ENCODE measurements around the gene CIROP.
A peak's percentile ranks its signal among the peaks of the same experiment; 100 is the strongest.

The CIROP gene

DNA sequence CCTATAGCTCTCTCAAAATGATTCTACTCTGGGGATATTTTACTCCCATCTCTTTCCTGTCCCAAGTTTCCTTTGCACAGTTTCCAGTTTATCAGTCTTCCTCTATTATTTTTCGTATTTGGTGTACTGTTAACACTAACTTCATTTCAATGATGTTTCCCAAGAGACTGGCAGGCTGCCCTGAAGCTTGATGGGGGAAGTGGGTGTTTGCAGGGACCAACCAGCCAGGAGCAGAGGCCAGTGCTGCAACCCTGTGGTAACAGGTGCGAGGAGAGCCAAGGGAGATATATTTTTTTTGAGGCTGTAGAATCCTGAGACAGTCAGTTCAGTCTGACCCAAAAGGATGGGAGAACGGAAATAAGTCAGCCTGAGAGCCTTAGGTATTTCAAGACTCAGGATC is 26.1 kb upstream of the CIROP start:
- DNase-seq (ENCODE audit: low read depth in 3 of 3): no peak

DNA sequence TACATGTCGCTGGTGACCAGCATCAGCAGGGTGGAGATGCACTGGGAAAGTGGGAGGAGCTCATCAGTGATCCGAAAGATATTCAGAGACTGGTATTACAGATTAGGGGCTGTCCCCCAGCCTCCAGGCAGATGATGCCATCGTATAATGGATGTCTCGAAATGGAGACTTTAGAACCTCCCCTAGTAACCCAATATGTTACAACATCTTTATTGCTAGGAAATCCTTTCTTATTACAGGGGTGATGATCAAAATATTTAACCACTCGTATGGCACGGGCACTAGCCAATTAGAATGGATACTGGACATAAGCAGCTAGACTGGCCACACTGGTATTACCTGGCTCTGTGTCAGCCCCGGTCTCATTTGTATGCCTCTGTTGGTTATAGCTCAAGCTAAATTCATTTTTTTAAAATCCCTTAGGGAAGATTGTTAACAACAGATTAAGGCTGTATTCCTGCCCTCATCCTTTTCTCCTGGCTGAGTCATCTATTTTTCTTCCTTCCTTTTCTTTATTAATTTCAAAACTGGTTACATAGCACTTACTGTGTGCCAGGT is 25.0 kb upstream of the CIROP start:
- no peak for DNase-seq (ENCODE audit: low read depth in 3 of 3)

DNA sequence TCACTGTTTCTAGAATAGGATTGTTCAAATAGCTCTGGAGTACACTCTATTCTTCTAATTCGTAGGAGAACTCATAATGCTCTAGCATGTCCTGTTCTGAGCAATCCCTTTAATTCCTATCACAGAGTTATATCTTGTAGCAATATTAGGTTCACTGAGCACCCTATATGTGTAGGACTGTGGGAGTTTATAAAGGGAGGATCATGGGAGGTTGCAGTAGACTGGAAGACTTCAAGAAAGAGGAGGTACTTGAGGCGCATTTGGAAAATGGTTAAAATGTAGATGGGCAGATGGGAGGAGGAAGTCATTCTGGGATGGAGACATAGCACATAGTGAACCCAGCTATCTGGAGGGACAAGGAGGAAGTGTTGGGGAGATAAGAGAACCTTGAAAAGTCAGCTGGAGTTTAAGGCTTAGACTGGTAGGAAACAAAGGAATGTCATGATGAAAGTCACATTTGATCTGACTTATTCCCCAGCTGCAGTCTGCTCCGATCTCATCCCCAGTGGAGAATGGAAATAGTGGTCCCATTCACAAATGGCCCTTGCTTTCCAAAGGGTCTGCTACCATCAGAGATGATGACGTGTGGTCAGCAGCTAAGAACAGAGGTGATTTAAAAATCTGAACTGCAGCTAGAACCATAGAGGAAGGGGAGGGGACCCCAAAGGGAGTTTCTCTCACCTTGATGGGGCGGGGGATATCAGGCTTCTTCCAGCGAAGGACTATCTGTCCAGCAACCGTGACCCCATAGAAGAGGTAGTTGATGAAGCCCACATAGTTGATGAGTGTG is 24.4 kb upstream of the CIROP start:
- no peak for DNase-seq (ENCODE audit: low read depth in 3 of 3)

DNA sequence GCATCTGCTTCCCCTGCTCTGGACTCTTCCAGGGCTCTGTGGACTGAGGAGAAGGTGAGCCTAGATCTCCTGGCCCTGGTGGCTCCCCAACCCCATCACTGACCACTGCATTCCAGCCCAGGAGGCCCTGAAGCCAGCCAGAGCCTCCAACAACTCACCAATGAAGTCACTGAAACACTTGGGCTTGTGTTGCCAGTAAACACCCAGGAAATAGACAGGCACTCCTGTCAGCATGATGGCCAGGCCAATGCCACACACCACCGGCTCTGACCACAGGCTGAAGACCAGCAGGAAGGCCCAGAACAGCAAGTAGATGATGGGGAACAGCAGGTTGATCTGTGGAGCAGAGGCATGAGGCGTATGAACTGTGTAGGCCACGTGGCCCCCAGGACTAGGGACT is 23.1 kb upstream of the CIROP start:
- no peak for DNase-seq (ENCODE audit: low read depth in 3 of 3)

DNA sequence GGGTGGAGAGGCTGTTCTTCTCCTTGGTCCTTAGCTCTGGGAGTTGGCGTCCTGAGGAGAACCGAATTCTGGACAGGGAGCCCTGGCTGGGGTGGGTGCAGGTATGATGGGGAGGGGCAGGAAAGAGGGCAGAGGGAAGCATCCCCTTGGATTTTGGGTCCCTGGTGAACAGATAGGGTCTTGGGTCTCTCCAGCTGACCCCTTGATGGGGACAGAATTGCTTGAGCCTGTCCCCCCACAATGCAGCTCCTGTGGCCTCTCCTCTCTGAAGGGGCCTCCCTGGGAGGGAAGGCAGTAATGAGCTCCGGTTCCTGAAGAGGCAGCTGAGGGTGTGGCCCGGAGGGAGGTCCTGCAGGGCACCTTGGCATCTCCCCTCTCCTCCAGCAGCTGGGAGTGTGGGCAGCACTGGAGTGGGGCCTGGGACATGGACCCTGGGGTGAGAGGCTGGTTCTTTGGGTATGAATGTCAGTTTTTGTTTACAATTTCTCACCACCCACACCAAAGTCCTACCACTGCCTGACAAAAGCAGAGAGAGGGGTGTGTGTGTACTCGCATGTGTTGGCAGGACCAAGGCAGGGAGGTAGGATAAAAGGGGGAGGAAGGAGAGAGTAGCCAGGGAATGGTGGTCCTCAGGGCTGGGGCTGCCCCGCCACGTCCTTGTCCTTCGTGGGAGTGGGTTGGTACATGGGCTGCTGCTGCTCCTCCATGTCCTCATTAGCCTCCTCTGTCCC is 21.9 kb upstream of the CIROP start:
- DNase-seq (ENCODE audit: low read depth in 3 of 3): no peak

DNA sequence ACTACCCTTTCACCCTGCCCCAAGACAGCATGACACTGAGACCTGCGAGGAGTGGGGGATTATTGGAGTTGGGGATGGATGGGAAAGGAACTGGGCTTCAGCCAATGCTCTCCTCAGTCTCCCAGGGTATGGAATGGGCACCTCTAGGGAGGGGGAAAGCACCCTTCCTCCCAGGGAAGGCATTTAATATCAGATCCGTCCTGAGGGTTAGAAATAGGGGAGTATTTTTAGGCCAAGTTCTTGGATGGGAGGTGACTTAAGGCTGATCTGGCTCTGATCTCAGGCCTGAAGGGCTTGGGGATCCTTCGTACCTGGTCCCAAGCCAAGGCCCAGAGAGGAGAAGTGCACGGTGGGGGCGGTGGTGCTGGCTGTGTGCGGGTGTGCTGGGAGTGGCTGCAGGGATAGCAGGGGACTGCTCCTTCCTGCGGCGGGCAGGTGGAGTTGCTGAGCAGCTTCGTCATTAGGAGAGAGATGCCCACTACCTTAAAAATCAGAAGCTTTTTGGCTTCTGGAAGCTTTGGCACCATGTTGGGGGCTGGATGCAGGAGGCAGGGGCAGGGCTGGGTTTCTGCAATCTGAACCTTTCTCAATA is 21.2 kb upstream of the CIROP start:
- no peak for DNase-seq (ENCODE audit: low read depth in 3 of 3)

DNA sequence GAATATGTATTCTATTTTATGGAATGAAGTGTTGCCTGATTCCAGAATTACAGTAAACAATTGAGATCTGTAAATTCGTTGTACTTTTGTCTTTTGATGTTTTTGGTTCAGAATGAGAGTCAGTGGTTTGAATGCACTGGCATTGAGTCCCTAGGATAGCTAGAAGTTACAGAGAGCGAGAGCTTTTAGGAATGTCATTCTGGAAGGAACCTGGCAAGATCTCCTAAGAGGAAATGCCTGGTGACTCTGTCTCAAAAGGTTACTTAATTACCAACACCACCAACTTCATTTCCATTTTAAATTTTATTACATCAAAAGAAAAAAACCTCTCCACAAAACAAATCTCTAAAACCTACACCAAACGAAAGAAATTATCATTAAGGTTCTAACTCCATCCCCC is 20.2 kb upstream of the CIROP start:
- DNase-seq (ENCODE audit: low read depth in 3 of 3): no peak

DNA sequence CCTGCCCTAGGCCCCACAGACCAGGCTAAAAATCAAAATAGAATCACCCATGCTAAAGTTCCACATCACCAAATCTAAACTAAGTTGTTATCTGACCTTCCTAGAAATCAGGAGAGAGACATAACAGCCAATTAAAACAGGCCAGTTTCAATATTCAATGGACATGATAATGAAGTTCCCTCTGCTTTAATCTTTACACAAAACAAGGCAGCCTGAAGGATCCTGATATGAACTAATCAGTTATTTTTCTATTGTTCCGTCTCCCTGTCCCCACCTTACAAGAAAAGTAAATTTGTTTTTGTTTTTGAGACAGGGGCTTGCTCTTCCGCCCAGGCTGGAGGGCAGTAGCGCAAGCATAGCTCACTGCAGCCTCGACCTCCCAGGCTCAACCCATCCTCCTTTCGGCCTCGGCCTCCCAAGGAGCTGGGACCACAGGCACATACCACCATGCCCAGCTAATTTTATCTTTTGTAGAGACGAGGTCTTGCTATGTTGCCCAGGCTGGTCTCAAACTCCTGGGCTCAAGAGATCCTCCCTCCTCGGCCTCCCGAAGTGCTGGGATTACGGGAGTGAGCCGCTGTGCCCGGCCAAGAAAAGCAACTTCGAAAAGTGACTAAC is 19.7 kb upstream of the CIROP start:
- DNase-seq (ENCODE audit: low read depth in 3 of 3): no peak

DNA sequence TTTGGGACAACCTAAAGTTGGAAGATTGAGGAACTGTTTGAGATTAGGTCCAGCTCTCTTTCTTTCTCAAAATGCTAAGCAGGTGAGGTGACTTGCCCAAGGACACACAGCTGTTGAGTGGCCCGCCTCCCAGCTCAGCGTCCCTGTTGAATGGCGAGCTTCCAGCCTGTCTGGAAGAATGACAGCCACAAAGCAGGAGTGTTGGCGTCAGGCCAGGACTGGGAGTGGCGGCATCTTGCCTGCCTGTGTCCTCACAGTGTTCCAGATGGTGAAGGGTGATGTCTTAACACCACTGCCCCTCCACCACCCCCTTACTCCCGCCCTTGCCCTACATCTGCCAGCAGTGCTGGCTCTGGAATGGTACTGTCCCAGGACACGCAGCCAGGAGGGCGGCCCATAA is 18.6 kb upstream of the CIROP start:
- DNase-seq (ENCODE audit: low read depth in 3 of 3): no peak

DNA sequence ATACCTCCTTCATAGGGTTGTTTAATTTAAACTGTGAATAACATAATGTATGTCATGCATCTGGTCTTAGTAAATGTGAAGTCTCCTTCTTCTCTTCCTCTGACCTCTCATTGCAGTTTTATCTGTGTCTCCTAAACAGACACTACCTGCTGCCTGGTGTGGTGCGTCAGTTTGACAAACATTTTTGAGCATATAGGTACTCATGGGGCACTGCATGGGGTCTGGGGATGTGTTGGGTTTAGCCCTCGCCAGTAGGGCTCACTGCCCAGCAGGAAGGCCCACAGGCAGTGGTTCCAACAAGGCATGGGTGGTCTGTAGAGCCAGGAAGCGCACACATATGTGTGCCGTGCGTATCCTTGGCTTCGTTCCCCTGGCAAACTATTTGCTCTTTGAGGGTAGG is 17.3 kb upstream of the CIROP start:
- no peak for DNase-seq (ENCODE audit: low read depth in 3 of 3)

DNA sequence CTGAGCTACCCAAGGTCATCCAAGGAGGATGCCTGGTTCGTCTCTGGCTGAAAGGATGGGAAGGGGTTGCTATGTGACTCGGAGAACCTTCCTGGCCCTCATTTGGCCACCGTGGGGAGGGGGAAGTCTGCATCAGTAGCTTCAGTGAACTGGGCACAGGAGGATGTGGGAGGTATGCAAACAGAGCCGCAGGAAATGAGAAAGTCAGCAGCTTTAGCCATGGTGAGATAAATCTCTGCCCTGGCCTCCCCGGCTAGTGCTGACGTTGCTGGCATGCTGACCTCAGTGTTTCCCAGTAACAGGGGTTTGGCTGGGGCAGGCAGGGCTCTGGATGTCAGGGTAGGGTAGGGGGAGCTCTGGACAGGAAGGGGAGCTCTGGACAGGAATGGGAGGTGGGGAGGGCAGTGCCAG is 16.6 kb upstream of the CIROP start:
- no peak for DNase-seq (ENCODE audit: low read depth in 3 of 3)

DNA sequence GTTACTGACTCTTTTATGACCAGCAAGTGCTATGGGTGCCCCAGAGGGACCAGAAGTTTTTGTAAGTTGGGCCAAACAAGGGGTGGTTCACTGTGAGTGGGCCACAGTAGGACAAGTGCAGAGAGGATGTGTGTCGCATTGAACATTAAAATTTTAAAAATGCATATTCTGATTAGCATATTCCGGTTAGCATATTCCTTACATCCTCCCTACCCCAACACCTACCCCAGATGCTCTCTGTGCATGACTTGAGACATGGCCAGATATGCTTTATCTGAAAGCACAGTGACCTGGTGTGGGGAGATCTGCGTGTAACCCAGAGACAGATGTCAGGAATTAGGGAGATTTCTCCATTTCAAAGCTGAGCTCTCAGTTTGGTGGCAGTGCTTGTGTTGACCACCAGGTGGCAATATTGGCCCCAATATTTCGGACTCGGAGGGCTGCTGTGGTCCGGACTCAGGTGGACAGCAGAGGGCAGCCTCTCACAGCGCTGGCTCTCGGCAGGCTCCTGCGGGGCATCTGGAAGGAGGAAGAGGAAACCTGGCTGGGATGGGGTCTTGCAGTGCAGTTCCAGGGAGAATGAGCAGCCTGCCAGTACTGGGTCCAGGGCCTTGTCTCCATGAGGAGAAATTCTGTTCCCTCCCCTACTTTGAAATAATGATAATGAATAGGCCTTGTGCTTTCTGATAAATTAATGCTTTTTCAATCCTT is 15.9 kb upstream of the CIROP start:
- peak; percentile 59 to 81 (median 71) for DNase-seq (ENCODE audit: low read depth in 3 of 3)

DNA sequence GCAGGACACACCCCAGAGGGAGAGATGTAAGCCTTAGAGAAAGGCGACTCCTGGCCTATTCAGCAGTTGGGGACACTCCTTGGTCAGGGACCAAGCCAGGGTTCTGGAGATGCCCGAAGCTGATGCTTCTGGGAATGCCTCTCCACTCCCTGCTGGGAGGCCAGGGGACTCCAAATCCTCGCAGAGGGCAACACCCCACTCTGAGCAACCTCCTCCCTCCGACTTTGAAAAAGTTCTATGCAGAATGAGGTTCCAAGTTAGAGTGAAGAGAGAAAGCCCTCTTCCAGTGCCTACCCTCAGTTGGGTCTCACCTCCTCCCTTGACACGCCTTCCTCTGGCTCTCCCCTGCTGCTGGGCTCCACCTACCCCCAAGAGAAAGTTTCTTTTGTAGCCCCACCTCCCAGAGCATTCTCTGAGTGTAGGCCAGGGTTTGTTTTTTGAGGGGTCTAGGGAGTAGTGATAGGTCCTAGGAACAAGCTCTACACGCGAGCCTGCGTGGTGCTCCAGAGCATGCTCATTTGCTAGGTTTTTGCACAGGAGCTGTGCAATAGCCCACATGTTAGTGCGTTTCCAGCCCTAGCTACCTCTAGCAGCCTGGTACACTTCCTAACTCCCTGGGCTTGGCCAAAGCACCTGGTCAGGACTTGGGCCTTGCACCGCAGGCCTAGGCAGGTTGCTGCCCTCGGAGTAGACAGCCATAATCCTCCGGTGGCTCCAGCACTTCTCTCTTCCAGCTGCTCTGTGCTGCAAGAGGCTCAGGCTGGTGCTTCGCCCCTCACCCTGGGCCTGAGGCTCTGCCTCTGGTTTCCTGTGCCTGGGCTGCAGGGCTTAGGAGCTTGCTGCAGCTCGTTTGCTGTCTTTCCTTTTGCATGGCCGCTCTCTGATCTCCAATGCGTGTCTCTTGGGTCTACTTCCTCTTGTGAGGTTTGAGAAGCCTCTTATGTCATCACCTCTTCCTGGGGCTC is 14.9 kb upstream of the CIROP start:
- DNase-seq (ENCODE audit: low read depth in 3 of 3): no peak

DNA sequence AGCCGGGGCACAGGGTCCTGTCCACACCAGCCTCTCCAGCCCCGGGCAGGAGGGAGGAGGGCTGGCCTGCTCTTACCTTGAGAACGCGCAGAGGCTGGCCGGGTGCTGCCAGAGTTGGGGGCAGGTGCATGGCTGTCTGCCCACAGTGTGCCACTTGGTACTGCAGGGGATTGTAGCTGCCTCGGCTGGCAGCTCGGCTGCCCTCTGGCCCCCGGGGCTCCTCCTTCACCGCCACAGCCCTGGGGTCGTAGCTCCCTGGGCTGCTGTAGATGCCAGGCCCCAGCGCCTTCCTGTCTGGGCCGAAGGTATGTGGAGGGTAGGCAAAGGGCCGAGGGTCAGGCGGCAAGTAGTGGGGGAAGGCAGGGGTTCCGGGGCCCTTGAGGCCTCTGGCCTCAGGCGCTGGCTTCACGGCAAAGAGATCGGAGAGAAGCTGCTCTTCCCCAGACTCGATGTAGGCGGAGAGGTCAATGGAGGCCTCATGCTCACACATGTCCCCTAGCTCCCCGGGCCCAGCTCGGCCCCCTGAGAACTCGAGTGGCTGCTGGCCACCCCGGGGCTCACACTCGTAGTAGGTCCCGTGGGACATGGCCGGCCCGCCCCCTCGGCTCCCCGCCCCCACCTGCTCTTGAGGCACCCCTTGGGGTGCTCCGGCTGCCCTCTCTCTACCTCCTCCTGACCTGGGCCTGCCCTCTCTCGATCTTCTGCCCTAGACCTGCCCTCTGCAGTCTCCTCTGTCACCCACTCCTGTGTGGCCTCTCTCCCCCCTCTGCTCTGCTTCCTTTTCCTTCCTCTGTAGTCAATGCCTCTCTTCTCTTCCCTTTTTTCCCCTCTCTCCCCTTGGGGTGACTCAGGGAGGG is 13.9 kb upstream of the CIROP start, which contains the start of gene CEBPE:
CEBPE (minus strand) TSS at position 750 of the 857 bp plus-strand sequence; CDS start at position 586, 164 bp downstream.
- no peak for DNase-seq (ENCODE audit: low read depth in 3 of 3)

DNA sequence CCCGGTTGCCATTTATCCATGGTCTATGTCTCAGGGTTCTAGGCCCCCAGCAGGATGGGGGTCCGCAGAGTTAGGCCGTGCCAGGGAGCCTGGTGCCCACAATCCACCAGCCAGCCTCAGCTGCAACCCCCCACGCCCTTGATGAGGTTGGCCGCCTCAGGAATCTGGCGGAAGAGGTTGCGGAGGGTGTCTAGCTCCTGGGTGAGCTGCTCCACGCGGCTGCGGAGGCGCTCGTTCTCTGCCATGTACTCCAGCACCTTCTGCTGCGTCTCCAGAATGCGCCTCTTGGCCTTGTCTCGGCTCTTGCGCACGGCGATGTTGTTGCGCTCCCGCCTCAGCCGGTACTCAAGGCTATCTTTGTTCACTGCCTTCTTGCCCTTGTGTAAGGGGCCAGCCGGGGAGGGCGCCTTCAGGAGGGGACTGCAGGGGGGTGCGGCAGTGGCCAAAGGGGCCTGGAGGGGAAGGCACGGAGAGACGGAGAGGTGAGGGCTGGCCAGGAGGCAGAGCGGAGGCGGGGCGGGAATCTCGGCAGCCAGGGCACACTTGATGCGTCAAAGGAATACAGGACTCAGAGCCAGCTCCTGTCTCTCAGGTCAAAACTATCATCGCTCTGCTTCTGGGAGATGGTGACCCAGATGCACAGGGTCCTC is 12.7 kb upstream of the CIROP start:
- DNase-seq (ENCODE audit: low read depth in 3 of 3): no peak

DNA sequence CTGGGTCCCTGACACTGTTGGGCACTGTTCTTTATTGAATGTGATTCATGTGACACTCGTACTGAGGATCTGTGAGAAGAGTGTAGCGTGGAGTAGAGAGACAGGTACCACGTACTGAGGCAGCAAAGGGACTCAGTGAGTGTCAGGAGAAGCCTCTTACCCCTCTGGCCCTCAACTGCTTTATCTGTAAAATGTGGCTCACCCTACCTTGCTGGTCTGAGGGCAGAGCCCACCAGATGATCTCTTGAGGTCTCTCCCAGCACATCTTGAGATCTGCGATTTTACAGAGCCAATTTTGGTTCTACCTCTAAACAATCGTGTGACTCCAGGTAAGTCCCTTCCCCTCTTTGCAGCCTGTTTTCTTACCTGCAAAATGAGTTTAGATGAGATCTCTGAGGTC is 11.1 kb upstream of the CIROP start:
- no peak for DNase-seq (ENCODE audit: low read depth in 3 of 3)

DNA sequence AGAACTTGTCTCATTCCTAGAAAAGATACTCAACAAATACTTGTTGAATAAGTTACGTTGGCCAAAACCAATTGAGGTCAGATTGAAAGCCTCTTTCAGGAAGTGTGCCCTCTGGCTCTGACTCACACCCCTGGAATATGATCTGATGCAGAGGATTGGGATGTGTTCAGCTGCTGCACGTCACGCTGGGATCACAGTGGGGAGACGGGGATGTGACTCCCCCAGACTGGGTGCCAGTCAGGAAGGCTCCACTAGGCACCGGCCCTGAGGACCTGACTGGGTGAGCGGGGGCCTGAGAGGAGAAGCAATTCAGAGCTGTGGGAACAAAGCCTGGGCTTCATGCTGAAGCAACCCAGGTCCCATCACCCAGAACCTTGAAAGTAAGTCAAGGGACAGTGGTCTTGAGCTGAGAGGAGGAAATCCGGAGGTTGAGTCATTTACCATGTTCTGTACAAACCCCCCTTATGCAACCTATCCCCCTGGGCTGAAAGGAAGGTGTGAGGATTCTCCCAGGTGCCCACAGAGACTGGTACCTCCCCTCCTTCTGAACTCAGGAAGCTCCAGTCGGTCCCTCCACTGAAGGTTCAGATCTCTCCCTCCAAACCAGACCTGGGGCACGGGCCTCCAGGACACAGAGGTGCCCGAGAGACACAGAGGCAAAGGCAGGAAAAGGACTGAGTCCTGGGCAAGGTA is 10.4 kb upstream of the CIROP start:
- no peak for DNase-seq (ENCODE audit: low read depth in 3 of 3)

DNA sequence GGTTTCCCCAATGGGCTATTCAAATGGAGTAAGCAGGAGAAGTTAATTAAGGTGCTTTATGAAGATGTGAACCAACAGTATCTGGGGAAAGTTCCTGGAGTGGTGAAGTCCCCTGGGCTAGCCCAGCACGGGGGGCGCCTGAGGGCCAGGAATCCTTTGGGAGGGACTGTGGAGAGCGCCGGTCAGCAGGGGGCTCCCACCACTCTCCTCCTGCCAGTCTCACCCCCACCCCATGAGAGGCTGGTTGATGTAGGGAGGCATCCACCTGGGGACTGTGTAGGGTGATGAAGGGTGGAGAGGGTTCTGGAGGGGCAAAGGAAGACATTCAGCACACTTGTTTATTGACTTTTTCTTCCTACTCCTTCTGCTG is 9.9 kb upstream of the CIROP start:
- DNase-seq (ENCODE audit: low read depth in 3 of 3): no peak
